ENCODE data around the gene SHROOM3. TPM values are rescaled to one million over a fixed set of nuclear protein-coding genes. Genes with fewer than 3 reads are reported as not detected.

Gene SHROOM3
- total and polyA plus RNA-seq, 4 donors, result 4.7 to 25.8 (median 8.7) TPM

DNA sequence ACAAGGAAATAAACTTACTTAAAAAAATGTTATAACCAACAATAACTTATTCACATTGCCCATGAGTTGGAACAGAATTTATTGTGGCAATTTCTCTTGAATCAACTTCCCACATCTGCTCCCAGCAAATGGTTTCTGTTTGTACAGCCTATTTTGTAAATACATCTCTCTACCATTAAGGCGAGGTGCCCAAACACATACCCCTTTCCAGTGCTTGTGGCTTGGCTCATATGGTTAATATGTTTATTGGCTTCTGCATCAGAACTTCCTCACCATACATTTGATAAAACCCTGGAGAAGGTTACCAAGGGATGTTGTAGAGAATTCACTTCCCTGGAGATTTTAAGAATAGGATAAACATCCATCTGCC, 255.9 kb downstream of the SHROOM3 start:
- no peak for DNase-seq (ENCODE audit: low spot score)
- Histone ChIP-seq H3K36me3 (ENCODE audit: control insufficient read depth in 4 of 4, insufficient read depth in 3 of 4, low read depth in 1 of 4, low read length in 3 of 4) (no peaks in the 10 kb centered on the region), H3K27ac (ENCODE audit: low read depth in 1 of 2, low read length in 2 of 2) (peak overlapping the region; percentile 66 to 68), H3K9ac (ENCODE audit: low read depth in 1 of 2, low read length in 2 of 2) (peak overlapping the region in 1 of 2 donors; percentile 42), H3K9me3 (ENCODE audit: control insufficient read depth in 4 of 4, low read length in 3 of 4) (no peaks in the 10 kb centered on the region), H3K27me3 (ENCODE audit: control insufficient read depth in 4 of 4, insufficient read depth in 4 of 4, low read length in 3 of 4) (no peaks in the 10 kb centered on the region), H3K4me3 (ENCODE audit: low read depth in 1 of 3, low read length in 3 of 3) (peak overlapping the region in 1 of 3 donors; percentile 10), H3K4me1 (ENCODE audit: control insufficient read depth in 4 of 4, insufficient read depth in 4 of 4, low read length in 3 of 4) (peaks cover 3 to 38% (median 28%) of the 10 kb centered on the region in 4 donors)
- WGBS, result 57% methylated on average over 1 of the region's 1 CpG
- TF ChIP-seq HNF4G (IDR thresholded peaks at IDR 0.05), result no peak
- no peak for TF ChIP-seq FOXA2 (IDR thresholded peaks at IDR 0.05)
- TF ChIP-seq, protein P1, sequence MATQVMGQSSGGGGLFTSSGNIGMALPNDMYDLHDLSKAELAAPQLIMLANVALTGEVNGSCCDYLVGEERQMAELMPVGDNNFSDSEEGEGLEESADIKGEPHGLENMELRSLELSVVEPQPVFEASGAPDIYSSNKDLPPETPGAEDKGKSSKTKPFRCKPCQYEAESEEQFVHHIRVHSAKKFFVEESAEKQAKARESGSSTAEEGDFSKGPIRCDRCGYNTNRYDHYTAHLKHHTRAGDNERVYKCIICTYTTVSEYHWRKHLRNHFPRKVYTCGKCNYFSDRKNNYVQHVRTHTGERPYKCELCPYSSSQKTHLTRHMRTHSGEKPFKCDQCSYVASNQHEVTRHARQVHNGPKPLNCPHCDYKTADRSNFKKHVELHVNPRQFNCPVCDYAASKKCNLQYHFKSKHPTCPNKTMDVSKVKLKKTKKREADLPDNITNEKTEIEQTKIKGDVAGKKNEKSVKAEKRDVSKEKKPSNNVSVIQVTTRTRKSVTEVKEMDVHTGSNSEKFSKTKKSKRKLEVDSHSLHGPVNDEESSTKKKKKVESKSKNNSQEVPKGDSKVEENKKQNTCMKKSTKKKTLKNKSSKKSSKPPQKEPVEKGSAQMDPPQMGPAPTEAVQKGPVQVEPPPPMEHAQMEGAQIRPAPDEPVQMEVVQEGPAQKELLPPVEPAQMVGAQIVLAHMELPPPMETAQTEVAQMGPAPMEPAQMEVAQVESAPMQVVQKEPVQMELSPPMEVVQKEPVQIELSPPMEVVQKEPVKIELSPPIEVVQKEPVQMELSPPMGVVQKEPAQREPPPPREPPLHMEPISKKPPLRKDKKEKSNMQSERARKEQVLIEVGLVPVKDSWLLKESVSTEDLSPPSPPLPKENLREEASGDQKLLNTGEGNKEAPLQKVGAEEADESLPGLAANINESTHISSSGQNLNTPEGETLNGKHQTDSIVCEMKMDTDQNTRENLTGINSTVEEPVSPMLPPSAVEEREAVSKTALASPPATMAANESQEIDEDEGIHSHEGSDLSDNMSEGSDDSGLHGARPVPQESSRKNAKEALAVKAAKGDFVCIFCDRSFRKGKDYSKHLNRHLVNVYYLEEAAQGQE (IDR thresholded peaks at IDR 0.05), result no peak
- no peak for TF ChIP-seq JUND (IDR thresholded peaks at IDR 0.05)
- TF ChIP-seq, protein P2, sequence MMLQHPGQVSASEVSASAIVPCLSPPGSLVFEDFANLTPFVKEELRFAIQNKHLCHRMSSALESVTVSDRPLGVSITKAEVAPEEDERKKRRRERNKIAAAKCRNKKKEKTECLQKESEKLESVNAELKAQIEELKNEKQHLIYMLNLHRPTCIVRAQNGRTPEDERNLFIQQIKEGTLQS (IDR thresholded peaks at IDR 0.05), result no peak
- no peak for TF ChIP-seq FOXA1 (IDR thresholded peaks at IDR 0.05)
- no peak for TF ChIP-seq NR2F2 (IDR thresholded peaks at IDR 0.05)
- TF ChIP-seq, protein P3, sequence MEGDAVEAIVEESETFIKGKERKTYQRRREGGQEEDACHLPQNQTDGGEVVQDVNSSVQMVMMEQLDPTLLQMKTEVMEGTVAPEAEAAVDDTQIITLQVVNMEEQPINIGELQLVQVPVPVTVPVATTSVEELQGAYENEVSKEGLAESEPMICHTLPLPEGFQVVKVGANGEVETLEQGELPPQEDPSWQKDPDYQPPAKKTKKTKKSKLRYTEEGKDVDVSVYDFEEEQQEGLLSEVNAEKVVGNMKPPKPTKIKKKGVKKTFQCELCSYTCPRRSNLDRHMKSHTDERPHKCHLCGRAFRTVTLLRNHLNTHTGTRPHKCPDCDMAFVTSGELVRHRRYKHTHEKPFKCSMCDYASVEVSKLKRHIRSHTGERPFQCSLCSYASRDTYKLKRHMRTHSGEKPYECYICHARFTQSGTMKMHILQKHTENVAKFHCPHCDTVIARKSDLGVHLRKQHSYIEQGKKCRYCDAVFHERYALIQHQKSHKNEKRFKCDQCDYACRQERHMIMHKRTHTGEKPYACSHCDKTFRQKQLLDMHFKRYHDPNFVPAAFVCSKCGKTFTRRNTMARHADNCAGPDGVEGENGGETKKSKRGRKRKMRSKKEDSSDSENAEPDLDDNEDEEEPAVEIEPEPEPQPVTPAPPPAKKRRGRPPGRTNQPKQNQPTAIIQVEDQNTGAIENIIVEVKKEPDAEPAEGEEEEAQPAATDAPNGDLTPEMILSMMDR (IDR thresholded peaks at IDR 0.05; ENCODE audit: low read depth, low read length, missing input control), result no peak
- TF ChIP-seq YY1 (IDR thresholded peaks at IDR 0.05), result no peak
- TF ChIP-seq, protein P4, sequence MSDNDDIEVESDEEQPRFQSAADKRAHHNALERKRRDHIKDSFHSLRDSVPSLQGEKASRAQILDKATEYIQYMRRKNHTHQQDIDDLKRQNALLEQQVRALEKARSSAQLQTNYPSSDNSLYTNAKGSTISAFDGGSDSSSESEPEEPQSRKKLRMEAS (IDR thresholded peaks at IDR 0.05), result no peak
- no peak for TF ChIP-seq TAF1 (conservative IDR thresholded peaks at IDR 0.05)
- TF ChIP-seq HNF4A (conservative IDR thresholded peaks at IDR 0.05), result no peak
- TF ChIP-seq, protein P5, sequence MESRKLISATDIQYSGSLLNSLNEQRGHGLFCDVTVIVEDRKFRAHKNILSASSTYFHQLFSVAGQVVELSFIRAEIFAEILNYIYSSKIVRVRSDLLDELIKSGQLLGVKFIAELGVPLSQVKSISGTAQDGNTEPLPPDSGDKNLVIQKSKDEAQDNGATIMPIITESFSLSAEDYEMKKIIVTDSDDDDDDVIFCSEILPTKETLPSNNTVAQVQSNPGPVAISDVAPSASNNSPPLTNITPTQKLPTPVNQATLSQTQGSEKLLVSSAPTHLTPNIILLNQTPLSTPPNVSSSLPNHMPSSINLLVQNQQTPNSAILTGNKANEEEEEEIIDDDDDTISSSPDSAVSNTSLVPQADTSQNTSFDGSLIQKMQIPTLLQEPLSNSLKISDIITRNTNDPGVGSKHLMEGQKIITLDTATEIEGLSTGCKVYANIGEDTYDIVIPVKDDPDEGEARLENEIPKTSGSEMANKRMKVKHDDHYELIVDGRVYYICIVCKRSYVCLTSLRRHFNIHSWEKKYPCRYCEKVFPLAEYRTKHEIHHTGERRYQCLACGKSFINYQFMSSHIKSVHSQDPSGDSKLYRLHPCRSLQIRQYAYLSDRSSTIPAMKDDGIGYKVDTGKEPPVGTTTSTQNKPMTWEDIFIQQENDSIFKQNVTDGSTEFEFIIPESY (IDR thresholded peaks at IDR 0.05), result no peak
- TF ChIP-seq RXRA (IDR thresholded peaks at IDR 0.05), result no peak
- TF ChIP-seq RAD21 (IDR thresholded peaks at IDR 0.05), result no peak
- no peak for TF ChIP-seq EGR1 (IDR thresholded peaks at IDR 0.05; ENCODE audit: low read depth in 2 of 2)
- TF ChIP-seq GABPA (IDR thresholded peaks at IDR 0.05 in 1 of 2, conservative IDR thresholded peaks at IDR 0.05 in 1 of 2), result no peak
- TF ChIP-seq SP1 (IDR thresholded peaks at IDR 0.05), result no peak

Measured in liver (tissue), 9 donors.